Naive thymus-derived CD8-positive, alpha-beta T cell (primary cell): Measurements from ENCODE around the gene CDC5L. TPM values are rescaled to one million over a fixed set of nuclear protein-coding genes. Genes with fewer than 3 reads are reported as not detected.

Experiments used
- ATAC-seq, 2 donors: fragments of 150-1000 bp; cut with Tn5 transposase in 1 of 2; sonication (Bioruptor Pico), chemical (Tn5 transposase) in 1 of 2; 1 replicate in 1 of 2; 2 replicates in 1 of 2; pipeline ENCODE4 v1.10.0; 2021; ENCODE audit warnings: mild to moderate bottlenecking in 2 of 2, moderate library complexity in 2 of 2
- POLR2A ChIA-PET: fragments of 350-600 bp; sonication (Branson Sonifier 250); formaldehyde crosslinking; loops from one replicate; lab custom pipeline; 2021; ENCODE audit warnings: antibody characterized with exemption; lab: Charles Lee
- DNase-seq, 10 donors: peaks; one replicate each; pipeline versions ENCODE4 v3.0.0 to v3.0.0-alpha.2; 2020 to 2022
- H3K27ac Mint-ChIP-seq, 10 donors: one replicate each; pipeline ENCODE4 v1.8.0; 2020 to 2022; ENCODE audit warnings: mild to moderate bottlenecking in 10 of 10, mixed read lengths in 10 of 10, moderate library complexity in 4 of 10, inconsistent platforms in 1 of 10
- H3K27me3 Mint-ChIP-seq, 5 donors: one replicate each; pipeline ENCODE4 v1.8.0; 2021 to 2022; ENCODE audit warnings: mixed read lengths in 5 of 5
- H3K36me3 Mint-ChIP-seq, 3 donors: one replicate each; pipeline ENCODE4 v1.8.0; 2020 to 2022; ENCODE audit warnings: mixed read lengths in 3 of 3, mild to moderate bottlenecking in 2 of 3, inconsistent platforms in 1 of 3
- H3K4me1 Mint-ChIP-seq, 4 donors: one replicate each; pipeline ENCODE4 v1.8.0; 2021 to 2022; ENCODE audit warnings: mixed read lengths in 4 of 4
- H3K4me3 Mint-ChIP-seq, 10 donors: one replicate each; pipeline ENCODE4 v1.8.0; 2020 to 2022; ENCODE audit warnings: mild to moderate bottlenecking in 10 of 10, mixed read lengths in 10 of 10, moderate library complexity in 6 of 10, inconsistent platforms in 1 of 10
- H3K9me3 Mint-ChIP-seq, 9 donors: one replicate each; pipeline ENCODE4 v1.8.0; 2020 to 2022; ENCODE audit warnings: mixed read lengths in 9 of 9, mild to moderate bottlenecking in 3 of 9, inconsistent platforms in 1 of 9, moderate library complexity in 1 of 9
- polyA plus RNA-seq, 3 donors: library from polyadenylated mRNA; unstranded; fragments of 300-500 nt; fragmentation: Illumina TruSeq; gene quantifications; one replicate each; pipeline ENCODE4 v1.2.3, GENCODE V29; 2021
- total RNA-seq, 8 experiments: library from RNA in 2 of 8; stranded (reverse) in 2 of 8; gene quantifications; one replicate each; pipeline ENCODE4 v1.2.3 and lab custom pipeline; 2021 to 2026

The CDC5L gene
- total and polyA plus RNA-seq, 5 experiments from 2014 or later, result 9.6 to 21.8 (median 14.9) TPM

- Mint-ChIP-seq H3K36me3 (peaks cover 38 to 82% (median 65%) of the 10 kb centered on the region in 3 donors), H3K27ac (peak overlapping the region in 3 of 10 donors; percentile 31 to 41 (median 34)), H3K27me3 (no peaks in the 10 kb centered on the region), H3K4me3 (no peak overlapping the region), H3K9me3 (peaks cover 0 to 2% (median 0%) of the 10 kb centered on the region in 9 donors), H3K4me1 (peaks cover 10 to 31% (median 27%) of the 10 kb centered on the region in 4 donors)
- POLR2A ChIA-PET, result interaction anchor here (0.7 kb wide), 1 partner anchor 17 kb away, joined by 3 read pairs; the partner anchor contains the start of gene CDC5L
- DNase-seq (no peak), ATAC-seq (no peak)
Measured at GRCh38 chr6:44404022-44404714, 16.7 kb downstream of the CDC5L start.

- no peak for DNase-seq
- Mint-ChIP-seq H3K4me1 (peaks cover 10 to 30% (median 27%) of the 10 kb centered on the region in 4 donors), H3K9me3 (peaks cover 0 to 3% (median 0%) of the 10 kb centered on the region in 9 donors), H3K4me3 (no peak overlapping the region), H3K36me3 (peaks cover 40 to 82% (median 66%) of the 10 kb centered on the region in 3 donors), H3K27me3 (no peaks in the 10 kb centered on the region), H3K27ac (peak overlapping the region in 2 of 10 donors; percentile 13 to 34)
- POLR2A ChIA-PET, result no interaction called here
- ATAC-seq, result no peak
Measured at GRCh38 chr6:44404715-44405099, 17.2 kb downstream of the CDC5L start.

GRCh38 chr6:44407951-44408670 lies 20.6 kb downstream of the CDC5L start:
- H3K4me1 Mint-ChIP-seq, result peaks cover 15 to 28% (median 22%) of the 10 kb centered on the region in 4 donors
- no peak overlapping the region for H3K4me3 Mint-ChIP-seq
- peaks cover 0 to 4% (median 3%) of the 10 kb centered on the region in 9 donors for H3K9me3 Mint-ChIP-seq
- DNase-seq (no peak), ATAC-seq (no peak)
- POLR2A ChIA-PET, result no interaction called here
- H3K36me3 Mint-ChIP-seq, result peaks cover 47 to 94% (median 72%) of the 10 kb centered on the region in 3 donors
- no peak overlapping the region for H3K27ac Mint-ChIP-seq
- no peaks in the 10 kb centered on the region for H3K27me3 Mint-ChIP-seq

DNA sequence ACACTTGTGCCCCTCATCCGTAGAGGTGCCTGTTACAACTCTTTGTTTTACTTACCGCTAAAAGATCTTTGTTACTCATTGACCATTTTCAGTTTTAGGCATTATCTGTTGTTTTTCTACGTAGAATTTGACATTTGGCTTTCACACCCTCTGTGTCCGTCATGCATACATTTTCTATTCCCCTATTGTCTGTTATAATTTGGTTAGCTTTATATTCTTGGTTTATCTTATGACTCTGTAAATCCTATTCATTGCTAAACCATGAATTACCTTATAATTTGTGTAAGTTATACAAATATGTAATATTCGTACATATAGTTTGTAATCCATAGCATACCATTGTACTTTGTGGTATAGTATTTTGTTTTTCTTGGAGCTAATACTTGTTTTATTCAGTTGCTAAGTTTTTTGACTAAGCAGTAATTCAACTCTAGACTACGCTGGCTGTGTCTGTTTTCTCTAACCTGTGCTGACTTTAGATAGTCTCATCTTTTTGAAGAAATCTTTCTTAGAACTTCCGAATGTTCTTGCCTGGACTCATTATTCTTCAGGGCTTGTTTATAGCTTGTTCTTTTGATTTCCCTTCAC lies 21.8 kb downstream of the CDC5L start:
- Mint-ChIP-seq H3K27me3 (no peaks in the 10 kb centered on the region), H3K4me1 (peaks cover 12 to 33% (median 24%) of the 10 kb centered on the region in 4 donors), H3K36me3 (peaks cover 45 to 97% (median 74%) of the 10 kb centered on the region in 3 donors), H3K9me3 (peaks cover 0 to 4% (median 3%) of the 10 kb centered on the region in 9 donors), H3K27ac (peak overlapping the region in 2 of 10 donors; percentile 21), H3K4me3 (no peak overlapping the region)
- DNase-seq (no peak), ATAC-seq (no peak)
- POLR2A ChIA-PET, result no interaction called here

DNA sequence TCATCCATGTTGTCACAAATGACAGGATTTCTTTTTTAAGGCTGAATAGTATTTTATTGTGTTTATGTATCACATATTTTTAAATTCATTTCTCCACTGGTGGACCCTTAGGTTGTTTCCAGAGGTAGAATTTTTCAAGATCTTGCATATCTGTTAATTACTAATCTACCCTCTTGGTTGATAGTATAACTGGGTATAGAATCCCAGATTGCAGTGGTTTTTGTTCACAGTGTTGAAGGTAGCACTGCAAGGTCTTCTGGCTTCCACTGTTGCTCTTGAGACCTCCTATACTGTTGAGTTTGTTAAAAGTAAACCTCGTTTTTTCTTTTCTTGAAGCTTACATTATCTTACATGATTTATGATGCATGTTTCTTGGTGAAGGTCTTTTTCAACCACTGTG lies 22.9 kb downstream of the CDC5L start:
- peaks cover 13 to 44% (median 31%) of the 10 kb centered on the region in 4 donors for H3K4me1 Mint-ChIP-seq
- ATAC-seq (no peak), DNase-seq (no peak)
- POLR2A ChIA-PET, result no interaction called here
- peak overlapping the region in 1 of 10 donors; percentile 23 for H3K27ac Mint-ChIP-seq
- no peaks in the 10 kb centered on the region for H3K27me3 Mint-ChIP-seq
- peaks cover 0 to 4% (median 3%) of the 10 kb centered on the region in 9 donors for H3K9me3 Mint-ChIP-seq
- H3K36me3 Mint-ChIP-seq, result peaks cover 48 to 96% (median 69%) of the 10 kb centered on the region in 3 donors
- peak overlapping the region in 1 of 10 donors; percentile 6 for H3K4me3 Mint-ChIP-seq

DNA sequence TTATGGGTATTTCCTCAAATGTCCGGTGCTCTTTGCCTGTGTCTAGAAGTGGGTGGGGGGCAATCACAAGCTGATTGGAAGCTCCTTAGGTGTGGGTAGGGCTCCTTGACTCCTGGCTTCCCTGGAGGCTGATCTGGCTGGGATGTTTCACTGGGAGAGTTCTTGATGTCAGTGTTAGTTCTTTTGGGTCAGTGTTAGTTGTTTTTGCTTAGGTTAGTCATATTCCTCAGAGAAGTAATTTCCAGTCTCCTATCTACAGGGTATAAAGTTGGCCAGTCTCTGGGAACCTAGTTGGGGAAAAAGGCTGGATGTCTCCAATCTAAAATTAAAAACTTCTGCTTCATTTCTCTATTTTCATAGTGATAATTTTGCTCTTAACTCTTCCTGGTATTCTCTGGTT lies 23.6 kb downstream of the CDC5L start:
- ATAC-seq, result no peak
- Mint-ChIP-seq H3K36me3 (peaks cover 55 to 97% (median 72%) of the 10 kb centered on the region in 3 donors), H3K27me3 (no peaks in the 10 kb centered on the region), H3K4me3 (peak overlapping the region in 1 of 10 donors; percentile 16), H3K9me3 (peaks cover 0 to 4% (median 3%) of the 10 kb centered on the region in 9 donors), H3K27ac (peak overlapping the region in 6 of 10 donors; percentile 9 to 80 (median 49)), H3K4me1 (peaks cover 17 to 51% (median 38%) of the 10 kb centered on the region in 4 donors)
- POLR2A ChIA-PET, result no interaction called here
- no peak for DNase-seq

DNA sequence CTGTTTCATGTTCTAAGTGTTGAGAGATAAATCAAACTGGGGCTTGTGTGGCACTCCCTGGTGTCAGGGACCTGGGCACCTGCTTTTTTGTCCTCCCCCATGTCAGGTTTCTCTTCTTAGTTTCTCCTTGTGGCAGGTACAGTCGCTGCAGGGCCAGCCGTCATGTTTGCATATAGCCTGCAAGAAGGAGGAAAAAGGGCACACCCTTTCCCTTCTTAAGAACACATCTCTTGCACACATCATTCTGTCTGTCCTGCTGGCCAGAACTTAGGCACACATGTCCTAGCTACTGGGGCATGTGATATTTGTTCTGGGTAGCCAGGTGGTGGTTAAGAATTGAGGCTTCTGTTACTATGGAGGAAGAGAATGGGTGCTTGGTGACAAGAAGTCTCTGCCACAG lies 27.9 kb downstream of the CDC5L start:
- Mint-ChIP-seq H3K4me3 (no peak overlapping the region), H3K9me3 (peaks cover 0 to 3% (median 0%) of the 10 kb centered on the region in 9 donors), H3K27me3 (no peaks in the 10 kb centered on the region), H3K4me1 (peaks cover 17 to 47% (median 34%) of the 10 kb centered on the region in 4 donors), H3K27ac (peak overlapping the region in 5 of 10 donors; percentile 0 to 63 (median 36)), H3K36me3 (peaks cover 43 to 88% (median 51%) of the 10 kb centered on the region in 3 donors)
- ATAC-seq, result peak in 1 of 2 donors; percentile 30
- POLR2A ChIA-PET, result no interaction called here
- DNase-seq, result no peak

- Mint-ChIP-seq H3K4me1 (peaks cover 16 to 45% (median 32%) of the 10 kb centered on the region in 4 donors), H3K36me3 (peaks cover 44 to 88% (median 50%) of the 10 kb centered on the region in 3 donors), H3K9me3 (peaks cover 0 to 2% (median 0%) of the 10 kb centered on the region in 9 donors), H3K4me3 (no peak overlapping the region), H3K27ac (peak overlapping the region in 5 of 10 donors; percentile 0 to 63 (median 11)), H3K27me3 (no peaks in the 10 kb centered on the region)
- DNase-seq (no peak), ATAC-seq (no peak)
- POLR2A ChIA-PET, result no interaction called here
Measured at GRCh38 chr6:44415873-44416502, 28.5 kb downstream of the CDC5L start.

GRCh38 chr6:44422531-44422930 lies 35.0 kb downstream of the CDC5L start:
- peaks cover 0 to 3% (median 0%) of the 10 kb centered on the region in 4 donors for H3K4me1 Mint-ChIP-seq
- no peaks in the 10 kb centered on the region for H3K27me3 Mint-ChIP-seq
- H3K27ac Mint-ChIP-seq, result no peak overlapping the region
- H3K9me3 Mint-ChIP-seq, result no peaks in the 10 kb centered on the region
- ATAC-seq (no peak), DNase-seq (no peak)
- H3K4me3 Mint-ChIP-seq, result no peak overlapping the region
- POLR2A ChIA-PET, result no interaction called here
- H3K36me3 Mint-ChIP-seq, result peaks cover 24 to 89% (median 37%) of the 10 kb centered on the region in 3 donors

DNA sequence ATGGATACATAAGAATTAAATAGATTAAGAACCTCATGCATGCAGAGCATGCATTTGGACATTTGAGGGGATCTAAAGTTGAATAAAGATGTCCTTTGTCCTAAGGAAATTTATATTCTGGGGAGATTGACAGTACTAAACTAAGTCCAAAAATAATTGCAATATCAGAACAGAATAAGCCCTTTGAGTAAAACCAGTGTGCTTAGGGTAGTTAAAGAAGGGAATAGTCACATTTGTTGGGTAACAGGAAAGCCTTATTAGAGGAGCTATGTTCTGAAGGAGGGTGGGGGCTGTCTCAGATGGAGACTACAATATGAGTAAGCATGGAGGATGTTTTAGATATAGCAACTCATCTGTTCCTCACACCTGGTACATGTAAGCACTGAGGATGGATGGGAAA lies 35.8 kb downstream of the CDC5L start:
- Mint-ChIP-seq H3K4me3 (no peak overlapping the region), H3K36me3 (peaks cover 23 to 94% (median 36%) of the 10 kb centered on the region in 3 donors)
- DNase-seq, result no peak

DNA sequence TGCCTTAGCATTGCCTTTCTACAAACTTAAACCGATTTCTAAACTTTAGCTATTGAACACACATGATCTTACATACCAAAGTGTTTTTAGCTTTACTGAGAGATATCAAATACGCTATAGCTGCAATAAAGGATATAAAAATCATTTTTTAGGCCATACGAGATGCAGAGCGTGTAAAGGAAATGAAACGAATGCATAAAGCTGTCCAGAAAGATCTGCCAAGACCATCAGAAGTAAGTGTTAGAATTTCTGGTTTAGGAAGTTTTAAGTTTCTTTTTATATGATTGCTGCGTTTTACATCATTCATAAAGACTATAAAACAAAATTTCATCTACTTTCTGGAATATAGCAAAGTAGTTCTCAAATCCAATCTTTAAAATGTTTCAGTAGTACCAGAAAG lies 38.4 kb downstream of the CDC5L start:
- Mint-ChIP-seq H3K27ac (peak overlapping the region in 2 of 10 donors; percentile 56 to 67), H3K9me3 (no peaks in the 10 kb centered on the region), H3K4me3 (no peak overlapping the region), H3K36me3 (peaks cover 20 to 96% (median 31%) of the 10 kb centered on the region in 3 donors), H3K27me3 (no peaks in the 10 kb centered on the region), H3K4me1 (peaks cover 0 to 3% (median 0%) of the 10 kb centered on the region in 4 donors)
- no peak for DNase-seq
- ATAC-seq, result no peak
- POLR2A ChIA-PET, result no interaction called here

More for the DNA sequence above, 35.8 kb downstream of the CDC5L start:
- POLR2A ChIA-PET, result no interaction called here
- peak overlapping the region in 1 of 10 donors; percentile 51 for H3K27ac Mint-ChIP-seq
- H3K27me3 Mint-ChIP-seq, result no peaks in the 10 kb centered on the region
- no peaks in the 10 kb centered on the region for H3K9me3 Mint-ChIP-seq
- H3K4me1 Mint-ChIP-seq, result peaks cover 0 to 2% (median 0%) of the 10 kb centered on the region in 4 donors
- ATAC-seq, result no peak

- H3K27me3 Mint-ChIP-seq, result no peaks in the 10 kb centered on the region
Measured at GRCh38 chr6:44428682-44429081, 41.2 kb downstream of the CDC5L start.

More at GRCh38 chr6:44428682-44429081, 41.2 kb downstream of the CDC5L start:
- peaks cover 0 to 10% (median 3%) of the 10 kb centered on the region in 4 donors for H3K4me1 Mint-ChIP-seq
- H3K27ac Mint-ChIP-seq, result peak overlapping the region in 1 of 10 donors; percentile 67
- no peaks in the 10 kb centered on the region for H3K9me3 Mint-ChIP-seq
- POLR2A ChIA-PET, result interaction anchor here (0.7 to 1.6 kb wide), 2 partner anchors 22 to 41 kb away, joined by 3 to 4 read pairs; partner anchors contain the start of gene CDC5L
- DNase-seq (no peak), ATAC-seq (no peak)
- H3K36me3 Mint-ChIP-seq, result peaks cover 14 to 93% (median 39%) of the 10 kb centered on the region in 3 donors
- H3K4me3 Mint-ChIP-seq, result no peak overlapping the region
